Measurements from ENCODE around the gene RAB8B. TPM values are rescaled to one million over a fixed set of nuclear protein-coding genes. Genes with fewer than 3 reads are reported as not detected.

RAB8B gene
- total RNA-seq, 4 donors from 2014 or later: 47.6 to 179 (median 67.1) TPM

- Histone ChIP-seq H3K36me3 (no peaks in the 10 kb centered on the region), H3K27ac (no peak overlapping the region)
- intact Hi-C loops (cut with DNase I; ENCODE audit: low total_unique reads): no loop called here
Observed at GRCh38 chr15:63255489-63255990, 66.1 kb downstream of the RAB8B start.

DNA sequence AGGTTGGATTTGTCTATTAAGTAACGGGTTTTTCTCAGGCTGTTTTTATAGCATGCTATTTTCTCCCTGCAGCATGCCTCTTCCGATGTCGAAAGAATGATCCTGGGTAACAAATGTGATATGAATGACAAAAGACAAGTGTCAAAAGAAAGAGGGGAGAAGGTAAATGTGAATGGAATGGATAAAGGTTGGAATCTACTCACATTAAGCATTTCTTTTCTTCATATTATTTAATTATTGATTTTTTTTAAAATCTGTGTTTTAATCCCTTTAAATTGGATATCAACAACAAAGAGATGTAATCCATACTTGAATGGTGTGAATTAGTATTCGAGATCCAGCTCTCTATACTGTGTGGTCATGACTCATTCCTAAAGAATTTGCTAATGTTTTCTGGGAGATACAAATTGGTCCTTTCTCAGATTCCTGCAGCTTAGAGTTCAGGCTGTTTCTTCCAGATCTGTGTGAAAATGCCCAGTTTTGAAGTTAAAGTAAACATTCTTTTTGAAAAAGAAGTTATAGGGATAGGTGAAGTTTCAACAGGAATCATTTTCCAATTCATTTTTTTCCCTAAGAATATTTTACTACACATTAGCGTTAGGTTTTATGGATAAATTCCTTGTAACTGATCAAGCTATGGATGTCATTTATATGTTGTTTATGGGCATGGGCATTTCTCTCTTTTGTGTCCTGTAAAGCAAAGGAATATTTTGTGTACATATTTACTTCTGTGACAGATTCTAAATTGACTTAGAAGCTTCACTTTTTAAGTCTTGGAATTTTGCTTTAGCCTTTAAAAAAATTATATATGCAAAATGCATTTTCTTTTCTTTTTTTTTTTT, 67.2 kb downstream of the RAB8B start:
- no peak for DNase-seq
- Histone ChIP-seq H3K4me3 (no peak overlapping the region), H3K4me1 (no peaks in the 10 kb centered on the region), H3K27me3 (no peaks in the 10 kb centered on the region), H3K36me3 (no peaks in the 10 kb centered on the region), H3K9me3 (no peaks in the 10 kb centered on the region), H3K27ac (no peak overlapping the region)
- intact Hi-C loops (cut with DNase I; ENCODE audit: low total_unique reads): no loop called here
- TF ChIP-seq POLR2A (IDR thresholded peaks at IDR 0.05): no peak
- TF ChIP-seq, protein P1, sequence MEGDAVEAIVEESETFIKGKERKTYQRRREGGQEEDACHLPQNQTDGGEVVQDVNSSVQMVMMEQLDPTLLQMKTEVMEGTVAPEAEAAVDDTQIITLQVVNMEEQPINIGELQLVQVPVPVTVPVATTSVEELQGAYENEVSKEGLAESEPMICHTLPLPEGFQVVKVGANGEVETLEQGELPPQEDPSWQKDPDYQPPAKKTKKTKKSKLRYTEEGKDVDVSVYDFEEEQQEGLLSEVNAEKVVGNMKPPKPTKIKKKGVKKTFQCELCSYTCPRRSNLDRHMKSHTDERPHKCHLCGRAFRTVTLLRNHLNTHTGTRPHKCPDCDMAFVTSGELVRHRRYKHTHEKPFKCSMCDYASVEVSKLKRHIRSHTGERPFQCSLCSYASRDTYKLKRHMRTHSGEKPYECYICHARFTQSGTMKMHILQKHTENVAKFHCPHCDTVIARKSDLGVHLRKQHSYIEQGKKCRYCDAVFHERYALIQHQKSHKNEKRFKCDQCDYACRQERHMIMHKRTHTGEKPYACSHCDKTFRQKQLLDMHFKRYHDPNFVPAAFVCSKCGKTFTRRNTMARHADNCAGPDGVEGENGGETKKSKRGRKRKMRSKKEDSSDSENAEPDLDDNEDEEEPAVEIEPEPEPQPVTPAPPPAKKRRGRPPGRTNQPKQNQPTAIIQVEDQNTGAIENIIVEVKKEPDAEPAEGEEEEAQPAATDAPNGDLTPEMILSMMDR (IDR thresholded peaks at IDR 0.05): no peak

More at GRCh38 chr15:63255489-63255990, 66.1 kb downstream of the RAB8B start:
- Histone ChIP-seq H3K4me1 (no peaks in the 10 kb centered on the region), H3K27me3 (no peaks in the 10 kb centered on the region), H3K4me3 (no peak overlapping the region), H3K9me3 (no peaks in the 10 kb centered on the region)
- TF ChIP-seq, protein P1 (IDR thresholded peaks at IDR 0.05): no peak
- TF ChIP-seq POLR2A (IDR thresholded peaks at IDR 0.05): no peak
- no peak for DNase-seq

- H3K27me3 ChIP-seq: no peaks in the 10 kb centered on the region
- H3K4me3 ChIP-seq: no peak overlapping the region
- no peaks in the 10 kb centered on the region for H3K4me1 ChIP-seq
- no peak for DNase-seq
- no peak overlapping the region for H3K27ac ChIP-seq
- H3K36me3 ChIP-seq: no peaks in the 10 kb centered on the region
- intact Hi-C loops (cut with DNase I; ENCODE audit: low total_unique reads): no loop called here
- no peaks in the 10 kb centered on the region for H3K9me3 ChIP-seq
- TF ChIP-seq, protein P1 (IDR thresholded peaks at IDR 0.05): no peak
- TF ChIP-seq POLR2A (IDR thresholded peaks at IDR 0.05): no peak
Observed at GRCh38 chr15:63258658-63259057, 69.3 kb downstream of the RAB8B start.

GRCh38 chr15:63260791-63261190, 71.4 kb downstream of the RAB8B start:
- H3K4me3 ChIP-seq: no peak overlapping the region
- no peak for DNase-seq
- no peaks in the 10 kb centered on the region for H3K4me1 ChIP-seq
- H3K9me3 ChIP-seq: no peaks in the 10 kb centered on the region
- intact Hi-C loops (cut with DNase I; ENCODE audit: low total_unique reads): no loop called here
- TF ChIP-seq POLR2A (IDR thresholded peaks at IDR 0.05): no peak
- TF ChIP-seq, protein P1 (IDR thresholded peaks at IDR 0.05): no peak
- H3K36me3 ChIP-seq: no peaks in the 10 kb centered on the region
- no peaks in the 10 kb centered on the region for H3K27me3 ChIP-seq
- H3K27ac ChIP-seq: no peak overlapping the region

DNA sequence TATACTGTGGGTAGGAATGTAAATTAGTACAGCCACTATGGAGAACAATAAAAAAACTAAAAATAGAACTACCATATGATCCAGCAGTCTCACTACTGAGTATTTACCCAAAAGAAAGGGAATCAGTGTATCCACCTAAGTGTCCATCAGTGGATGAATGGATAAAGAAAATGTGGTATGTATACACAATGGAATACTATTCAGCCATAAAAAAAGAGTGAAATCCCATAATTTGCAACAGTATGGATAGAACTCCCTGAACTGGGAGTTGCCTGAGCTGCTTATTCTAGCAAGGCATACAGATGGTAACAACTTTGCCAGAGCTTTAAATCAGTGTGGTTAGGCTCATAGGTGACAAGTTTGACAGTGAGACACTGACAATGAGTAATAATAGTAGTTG, 71.9 kb downstream of the RAB8B start:
- H3K9me3 ChIP-seq: no peaks in the 10 kb centered on the region
- TF ChIP-seq, protein P1 (IDR thresholded peaks at IDR 0.05): no peak
- no peak for TF ChIP-seq POLR2A (IDR thresholded peaks at IDR 0.05)
- H3K27me3 ChIP-seq: no peaks in the 10 kb centered on the region
- no peak overlapping the region for H3K27ac ChIP-seq
- no peaks in the 10 kb centered on the region for H3K4me1 ChIP-seq
- H3K36me3 ChIP-seq: no peaks in the 10 kb centered on the region
- DNase-seq: no peak
- intact Hi-C loops (cut with DNase I; ENCODE audit: low total_unique reads): no loop called here
- no peak overlapping the region for H3K4me3 ChIP-seq
